Activated CD8-positive, alpha-beta memory T cell treated with anti-CD3 and anti-CD28 coated beads, Interleukin-2, amount 50 U/mL, for 24 hours (primary cell): Measurements from ENCODE around the gene LAMA2.

ENCODE experiments used
- DNase-seq: peaks from one replicate; pipeline ENCODE4 v3.0.0-alpha.2; 2020; ENCODE audit errors: extremely low read depth

The LAMA2 gene

GRCh38 chr6:129181001-129181400 is 298.1 kb downstream of the LAMA2 start:
- DNase-seq = no peak

- DNase-seq = no peak
Measured at GRCh38 chr6:129183187-129183591, 300.3 kb downstream of the LAMA2 start.

- DNase-seq = no peak
Measured at GRCh38 chr6:129183681-129184301, 300.9 kb downstream of the LAMA2 start.

GRCh38 chr6:129184324-129184723 is 301.4 kb downstream of the LAMA2 start:
- no peak for DNase-seq

GRCh38 chr6:129184808-129185366 is 301.9 kb downstream of the LAMA2 start:
- no peak for DNase-seq

GRCh38 chr6:129186988-129187387 is 304.1 kb downstream of the LAMA2 start:
- DNase-seq = no peak

GRCh38 chr6:129188306-129188705 is 305.4 kb downstream of the LAMA2 start:
- no peak for DNase-seq

- no peak for DNase-seq
Measured at GRCh38 chr6:129188795-129189194, 305.9 kb downstream of the LAMA2 start.

GRCh38 chr6:129189266-129189665 is 306.3 kb downstream of the LAMA2 start:
- no peak for DNase-seq

GRCh38 chr6:129191235-129191634 is 308.3 kb downstream of the LAMA2 start:
- no peak for DNase-seq

GRCh38 chr6:129192458-129192989 is 309.6 kb downstream of the LAMA2 start:
- no peak for DNase-seq

GRCh38 chr6:129194306-129194941 is 311.5 kb downstream of the LAMA2 start:
- no peak for DNase-seq

GRCh38 chr6:129195161-129195560 is 312.2 kb downstream of the LAMA2 start:
- DNase-seq = no peak

GRCh38 chr6:129195643-129196042 is 312.7 kb downstream of the LAMA2 start:
- DNase-seq = no peak

GRCh38 chr6:129197154-129197553 is 314.2 kb downstream of the LAMA2 start:
- DNase-seq = no peak

- no peak for DNase-seq
Measured at GRCh38 chr6:129200151-129200550, 317.2 kb downstream of the LAMA2 start.

GRCh38 chr6:129203190-129203900 is 320.4 kb downstream of the LAMA2 start:
- DNase-seq = no peak

GRCh38 chr6:129206821-129207220 is 323.9 kb downstream of the LAMA2 start:
- no peak for DNase-seq

- DNase-seq = no peak
Measured at GRCh38 chr6:129207832-129208231, 324.9 kb downstream of the LAMA2 start.

GRCh38 chr6:129208415-129209034 is 325.6 kb downstream of the LAMA2 start:
- DNase-seq = no peak

GRCh38 chr6:129209355-129209754 is 326.4 kb downstream of the LAMA2 start:
- DNase-seq = no peak

GRCh38 chr6:129210684-129211083 is 327.7 kb downstream of the LAMA2 start:
- DNase-seq = no peak
